OCI-LY7 (cell line): Measurements from ENCODE around the gene ODAD3. TPM values are rescaled to one million over a fixed set of nuclear protein-coding genes. Genes with fewer than 3 reads are reported as not detected.

Source experiments
- BruUV-seq: library from RNA; stranded (reverse); fragments of 400-500 nt; replicated peaks from 2 replicates; lab custom pipeline; 2021; lab: Mats Ljungman, UMichigan
- CTCF ChIA-PET: fragments of 300-600 bp; sonication (Branson Sonifier 250); formaldehyde crosslinking; loops from one replicate; lab custom pipeline; 2022; ENCODE audit warnings: antibody characterized with exemption; ENCODE audit not compliant: unreplicated experiment; lab: Charles Lee
- POLR2A ChIA-PET: fragments of 300-600 bp; sonication (Branson Sonifier 250); formaldehyde crosslinking; loops from one replicate; lab custom pipeline; 2022; ENCODE audit warnings: antibody characterized with exemption; lab: Charles Lee
- DNase-seq: peaks from one replicate; pipeline ENCODE4 v3.0.0-alpha.2; 2015; ENCODE audit warnings: low spot score
- H2AFZ ChIP-seq: fragments of 200-600 bp; sonication (generic), shearing (Covaris generic); 2 replicates; pipeline ENCODE4 v1.6.1; 2014; ENCODE audit warnings: mild to moderate bottlenecking, antibody characterized with exemption, low read length, moderate library complexity
- H3K27ac ChIP-seq: fragments of 200-600 bp; sonication (generic); 2 replicates; pipeline ENCODE4 v1.5.1; 2014; ENCODE audit warnings: mixed run types, low read depth, mild to moderate bottlenecking, moderate library complexity, low read length, inconsistent platforms; ENCODE audit not compliant: poor library complexity, severe bottlenecking
- H3K36me3 ChIP-seq: fragments of 200-600 bp; sonication (generic); 2 replicates; pipeline ENCODE4 v1.6.1; 2014; ENCODE audit warnings: mild to moderate bottlenecking, antibody characterized with exemption, low read length, moderate library complexity, mixed read lengths; ENCODE audit not compliant: insufficient read depth
- H3K4me1 ChIP-seq: fragments of 200-600 bp; sonication (generic); 2 replicates; pipeline ENCODE4 v1.5.1; 2014; ENCODE audit warnings: mild to moderate bottlenecking, low read length; ENCODE audit not compliant: insufficient read depth, poor library complexity, severe bottlenecking
- H3K4me2 ChIP-seq: fragments of 200-600 bp; sonication (generic); 2 replicates; pipeline ENCODE4 v1.6.1; 2014; ENCODE audit warnings: mild to moderate bottlenecking, low read length
- H3K4me3 ChIP-seq: fragments of 200-600 bp; sonication (generic); 2 replicates; pipeline ENCODE4 v1.5.1; 2014; ENCODE audit warnings: mild to moderate bottlenecking, low read depth, low read length; ENCODE audit not compliant: poor library complexity, severe bottlenecking
- H3K79me2 ChIP-seq: fragments of 200-600 bp; sonication (generic); 2 replicates; pipeline ENCODE4 v1.6.1; 2016; ENCODE audit warnings: low read depth, mild to moderate bottlenecking, low read length, moderate library complexity, mixed read lengths; ENCODE audit not compliant: insufficient read depth
- H3K9me2 ChIP-seq: fragments of 200-600 bp; sonication (generic); 2 replicates; pipeline ENCODE4 v1.6.1; 2016; ENCODE audit warnings: mild to moderate bottlenecking, low read length, mixed read lengths; ENCODE audit not compliant: insufficient read depth
- H3K9me3 ChIP-seq: fragments of 200-600 bp; sonication (generic); 2 replicates; pipeline ENCODE4 v1.6.1; 2014; ENCODE audit warnings: mild to moderate bottlenecking, mixed run types, low read length, mixed read lengths
- H4K20me1 ChIP-seq: fragments of 200-600 bp; sonication (generic); 2 replicates; pipeline ENCODE4 v1.6.1; 2014; ENCODE audit warnings: mild to moderate bottlenecking, antibody characterized with exemption, low read length, moderate library complexity, mixed read lengths; ENCODE audit not compliant: insufficient read depth
- EZH2phosphoT487 ChIP-seq: fragments of 200-600 bp; sonication (generic); IDR thresholded peaks from 2 replicates; pipeline ENCODE4 v1.6.1; 2018; ENCODE audit warnings: low read depth, borderline replicate concordance, mild to moderate bottlenecking, mixed run types, antibody characterized with exemption, low read length, moderate library complexity, mixed read lengths
- intact Hi-C: fragments of 100-400 bp; cut with micrococcal nuclease; formaldehyde crosslinking; loops from one replicate; pipeline ENCODE4 v1.10.0; 2022; ENCODE audit not compliant: unreplicated experiment
- total RNA-seq, 2 experiments: library from RNA; depleted of rRNA in 1 of 2; stranded (reverse); fragments of >200 nt in 1 of 2; shearing (Covaris generic) in 1 of 2; gene quantifications; 2 replicates each; pipeline ENCODE4 v1.2.3, GENCODE V29; 2014 to 2022
- TF ChIP-seq, protein P1 (sequence below): fragments of 200-600 bp; sonication (generic); conservative IDR thresholded peaks from 2 replicates; pipeline ENCODE4 v1.5.1; 2014; ENCODE audit warnings: mild to moderate bottlenecking, antibody characterized with exemption, low read length, moderate library complexity, mixed read lengths

ODAD3 gene
- total RNA-seq, 2 experiments from 2014 or later = 0.28 to 1.2 TPM

DNA sequence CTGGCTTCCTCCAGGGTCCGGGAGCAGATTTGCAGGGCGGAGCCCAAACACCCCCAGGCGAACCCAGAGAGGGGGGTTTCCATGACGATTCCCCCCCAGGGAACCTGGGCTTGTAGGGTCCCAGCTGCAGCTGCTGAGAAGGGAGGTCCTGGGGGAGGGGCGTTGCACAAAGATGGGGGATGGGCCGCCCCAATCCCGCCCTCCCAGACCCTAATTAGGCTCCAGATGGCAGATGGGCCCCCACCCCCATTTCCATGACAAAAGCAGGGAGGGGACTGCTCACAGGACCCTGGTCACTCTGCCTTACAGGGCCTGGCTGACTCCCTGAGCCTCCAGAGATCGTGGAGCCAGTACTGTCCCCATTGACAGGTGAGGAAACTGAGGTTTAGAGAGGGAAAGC is 30.7 kb upstream of the ODAD3 start:
- Histone ChIP-seq H3K27ac (no peak overlapping the region), H3K4me1 (no peaks in the 10 kb centered on the region), H4K20me1 (no peaks in the 10 kb centered on the region), H3K4me3 (no peak overlapping the region), H3K36me3 (no peaks in the 10 kb centered on the region), H3K9me3 (no peaks in the 10 kb centered on the region), H3K4me2 (no peak overlapping the region), H3K79me2 (no peaks in the 10 kb centered on the region), H2AFZ (no peak overlapping the region), H3K9me2 (no peaks in the 10 kb centered on the region)
- intact Hi-C loops = no loop called here
- TF ChIP-seq, protein P1, sequence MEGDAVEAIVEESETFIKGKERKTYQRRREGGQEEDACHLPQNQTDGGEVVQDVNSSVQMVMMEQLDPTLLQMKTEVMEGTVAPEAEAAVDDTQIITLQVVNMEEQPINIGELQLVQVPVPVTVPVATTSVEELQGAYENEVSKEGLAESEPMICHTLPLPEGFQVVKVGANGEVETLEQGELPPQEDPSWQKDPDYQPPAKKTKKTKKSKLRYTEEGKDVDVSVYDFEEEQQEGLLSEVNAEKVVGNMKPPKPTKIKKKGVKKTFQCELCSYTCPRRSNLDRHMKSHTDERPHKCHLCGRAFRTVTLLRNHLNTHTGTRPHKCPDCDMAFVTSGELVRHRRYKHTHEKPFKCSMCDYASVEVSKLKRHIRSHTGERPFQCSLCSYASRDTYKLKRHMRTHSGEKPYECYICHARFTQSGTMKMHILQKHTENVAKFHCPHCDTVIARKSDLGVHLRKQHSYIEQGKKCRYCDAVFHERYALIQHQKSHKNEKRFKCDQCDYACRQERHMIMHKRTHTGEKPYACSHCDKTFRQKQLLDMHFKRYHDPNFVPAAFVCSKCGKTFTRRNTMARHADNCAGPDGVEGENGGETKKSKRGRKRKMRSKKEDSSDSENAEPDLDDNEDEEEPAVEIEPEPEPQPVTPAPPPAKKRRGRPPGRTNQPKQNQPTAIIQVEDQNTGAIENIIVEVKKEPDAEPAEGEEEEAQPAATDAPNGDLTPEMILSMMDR = no peak
- no peak for TF ChIP-seq EZH2phosphoT487
- DNase-seq = no peak
- ChIA-PET POLR2A (no interaction called here), CTCF (no interaction called here)
- no TSS peak for BruUV-seq

DNA sequence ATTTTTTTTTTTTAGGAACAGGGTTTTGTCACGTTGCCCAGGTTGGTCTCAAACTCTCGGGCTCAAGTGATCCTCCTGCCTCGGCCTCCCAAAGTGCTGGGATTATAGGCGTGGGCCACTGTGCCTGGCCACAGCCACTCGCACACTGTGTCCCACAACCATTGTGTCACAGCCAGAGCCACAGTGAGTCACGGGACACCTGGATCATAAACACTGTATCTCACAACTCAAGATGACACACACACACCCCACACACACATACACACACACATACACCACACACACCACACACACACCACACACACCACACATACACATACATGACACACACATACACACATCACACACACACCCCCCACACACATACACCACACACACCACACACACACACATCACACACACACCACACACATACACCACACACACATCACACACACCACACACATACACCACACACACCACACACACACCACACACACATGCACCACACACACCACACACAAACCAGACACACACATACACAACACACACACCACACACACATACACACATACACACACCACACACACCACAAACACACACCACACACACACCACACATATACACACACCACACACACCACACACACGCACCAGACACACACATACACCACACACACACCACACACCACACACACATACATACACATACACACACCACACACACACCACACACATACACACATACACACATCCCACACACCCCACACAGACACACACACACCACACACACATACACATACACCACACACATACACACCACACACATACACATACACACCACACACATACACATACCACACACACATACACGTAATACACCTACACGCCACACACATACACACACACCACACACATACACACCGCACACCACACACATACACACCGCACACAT is 29.7 kb upstream of the ODAD3 start:
- intact Hi-C loops = no loop called here
- Histone ChIP-seq H3K9me3 (no peaks in the 10 kb centered on the region), H3K4me2 (no peak overlapping the region), H3K4me1 (no peaks in the 10 kb centered on the region), H3K27ac (no peak overlapping the region), H3K79me2 (no peaks in the 10 kb centered on the region), H3K9me2 (no peaks in the 10 kb centered on the region), H3K4me3 (no peak overlapping the region), H2AFZ (no peak overlapping the region), H3K36me3 (no peaks in the 10 kb centered on the region), H4K20me1 (no peaks in the 10 kb centered on the region)
- DNase-seq = no peak
- BruUV-seq = no TSS peak
- POLR2A ChIA-PET = interaction anchor here (0.7 kb wide), 1 partner anchor 65 kb away, joined by 3 read pairs; the partner anchor contains the start of gene ECSIT
- CTCF ChIA-PET = no interaction called here
- TF ChIP-seq, protein P1 = no peak
- no peak for TF ChIP-seq EZH2phosphoT487

DNA sequence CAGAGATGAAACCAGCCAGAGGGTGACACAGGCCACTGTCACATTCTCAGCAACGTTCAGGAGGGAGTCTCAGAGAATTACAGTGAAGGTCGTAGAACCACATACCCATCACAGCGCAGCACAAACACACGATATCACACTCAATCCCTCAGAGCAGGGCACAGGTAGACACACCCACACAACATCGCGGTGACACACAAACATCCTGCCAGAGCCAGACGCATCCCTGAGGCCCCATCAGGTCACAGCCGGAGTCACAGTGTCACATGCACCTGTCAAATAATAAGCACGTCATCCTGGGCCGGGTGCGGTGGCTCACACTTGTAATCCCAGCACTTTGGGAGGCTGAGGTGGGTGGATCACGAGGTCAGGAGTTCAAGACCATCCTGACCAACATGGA is 28.5 kb upstream of the ODAD3 start:
- no peaks in the 10 kb centered on the region for H4K20me1 ChIP-seq
- no peak overlapping the region for H3K4me3 ChIP-seq
- no peak overlapping the region for H3K27ac ChIP-seq
- no TSS peak for BruUV-seq
- no peak overlapping the region for H3K4me2 ChIP-seq
- peak; percentile 38 for DNase-seq
- H3K9me2 ChIP-seq = no peaks in the 10 kb centered on the region
- no peaks in the 10 kb centered on the region for H3K4me1 ChIP-seq
- ChIA-PET POLR2A (no interaction called here), CTCF (no interaction called here)
- no peak overlapping the region for H2AFZ ChIP-seq
- no peaks in the 10 kb centered on the region for H3K79me2 ChIP-seq
- TF ChIP-seq EZH2phosphoT487 = no peak
- TF ChIP-seq, protein P1 = no peak
- H3K36me3 ChIP-seq = no peaks in the 10 kb centered on the region
- intact Hi-C loops = no loop called here
- H3K9me3 ChIP-seq = no peaks in the 10 kb centered on the region
